NB4 (cell line): ENCODE data around the gene PRUNE2.

Source experiments
- DNase-seq: peaks from one replicate; pipeline ENCODE4 v3.0.0; 2010; ENCODE audit warnings: low read depth
- H3K4me3 ChIP-seq: one replicate; pipeline ENCODE4 v1.5.1; 2011; ENCODE audit warnings: mild to moderate bottlenecking, low read depth, low read length, moderate library complexity
- MYC ChIP-seq: IDR thresholded peaks from 2 replicates; pipeline ENCODE4 v1.6.1; 2011; ENCODE audit warnings: low read depth, low read length
- POLR2A ChIP-seq: IDR thresholded peaks from 2 replicates; pipeline ENCODE4 v1.6.1; 2011; ENCODE audit warnings: mild to moderate bottlenecking; ENCODE audit not compliant: insufficient read length; ENCODE audit errors: extremely low read depth
- TF ChIP-seq, protein P1 (sequence below): IDR thresholded peaks from one replicate; pipeline ENCODE4 v1.5.1; 2012; ENCODE audit warnings: low read depth, low read length
- TF ChIP-seq, protein P2 (sequence below): IDR thresholded peaks from 2 replicates; pipeline ENCODE4 v1.6.1; 2011; ENCODE audit warnings: low read depth, low read length

The PRUNE2 gene

DNA sequence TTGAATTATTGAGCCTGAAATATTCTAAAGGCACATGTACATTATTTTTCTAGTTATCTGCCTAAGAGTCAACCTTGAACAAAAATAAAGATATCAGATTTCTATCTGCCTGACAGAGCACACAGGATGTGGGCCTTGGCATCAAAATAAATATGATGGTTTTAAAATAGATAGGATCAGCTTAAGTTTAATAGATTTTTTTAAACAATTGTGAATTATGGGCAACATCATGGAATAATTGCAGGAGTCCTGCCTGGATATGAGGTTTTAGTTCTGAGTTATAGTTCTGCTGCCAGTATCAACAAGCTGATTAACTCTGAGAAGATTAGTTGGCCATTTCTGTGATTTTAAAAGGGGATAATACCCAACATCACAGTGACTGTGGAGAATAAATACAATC is 248.6 kb downstream of the PRUNE2 start:
- no peak for TF ChIP-seq MYC
- DNase-seq, result no peak
- no peak overlapping the region for H3K4me3 ChIP-seq

DNA sequence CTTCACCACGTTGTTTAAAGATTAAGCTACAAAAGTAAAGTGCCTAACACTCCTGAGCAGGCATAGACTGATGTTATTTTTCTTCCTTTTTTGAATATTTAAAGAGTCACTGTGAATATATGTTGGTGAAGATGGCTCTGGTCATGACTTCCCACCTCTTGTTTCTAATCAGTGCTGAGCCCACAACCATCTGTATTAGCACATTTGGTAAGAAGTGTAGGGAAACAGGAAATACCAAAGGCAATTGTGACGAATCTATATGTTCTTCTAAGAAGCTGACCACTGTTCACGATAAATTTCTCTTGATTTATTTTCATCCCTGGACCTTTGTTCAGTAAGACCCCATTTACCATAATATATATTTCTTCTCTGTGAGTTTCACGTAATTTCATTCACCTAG is 249.9 kb downstream of the PRUNE2 start:
- DNase-seq, result no peak
- TF ChIP-seq POLR2A (no peak), MYC (no peak)
- TF ChIP-seq, protein P1, sequence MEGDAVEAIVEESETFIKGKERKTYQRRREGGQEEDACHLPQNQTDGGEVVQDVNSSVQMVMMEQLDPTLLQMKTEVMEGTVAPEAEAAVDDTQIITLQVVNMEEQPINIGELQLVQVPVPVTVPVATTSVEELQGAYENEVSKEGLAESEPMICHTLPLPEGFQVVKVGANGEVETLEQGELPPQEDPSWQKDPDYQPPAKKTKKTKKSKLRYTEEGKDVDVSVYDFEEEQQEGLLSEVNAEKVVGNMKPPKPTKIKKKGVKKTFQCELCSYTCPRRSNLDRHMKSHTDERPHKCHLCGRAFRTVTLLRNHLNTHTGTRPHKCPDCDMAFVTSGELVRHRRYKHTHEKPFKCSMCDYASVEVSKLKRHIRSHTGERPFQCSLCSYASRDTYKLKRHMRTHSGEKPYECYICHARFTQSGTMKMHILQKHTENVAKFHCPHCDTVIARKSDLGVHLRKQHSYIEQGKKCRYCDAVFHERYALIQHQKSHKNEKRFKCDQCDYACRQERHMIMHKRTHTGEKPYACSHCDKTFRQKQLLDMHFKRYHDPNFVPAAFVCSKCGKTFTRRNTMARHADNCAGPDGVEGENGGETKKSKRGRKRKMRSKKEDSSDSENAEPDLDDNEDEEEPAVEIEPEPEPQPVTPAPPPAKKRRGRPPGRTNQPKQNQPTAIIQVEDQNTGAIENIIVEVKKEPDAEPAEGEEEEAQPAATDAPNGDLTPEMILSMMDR, result no peak
- TF ChIP-seq, protein P2, sequence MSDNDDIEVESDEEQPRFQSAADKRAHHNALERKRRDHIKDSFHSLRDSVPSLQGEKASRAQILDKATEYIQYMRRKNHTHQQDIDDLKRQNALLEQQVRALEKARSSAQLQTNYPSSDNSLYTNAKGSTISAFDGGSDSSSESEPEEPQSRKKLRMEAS, result no peak
- no peak overlapping the region for H3K4me3 ChIP-seq

DNA sequence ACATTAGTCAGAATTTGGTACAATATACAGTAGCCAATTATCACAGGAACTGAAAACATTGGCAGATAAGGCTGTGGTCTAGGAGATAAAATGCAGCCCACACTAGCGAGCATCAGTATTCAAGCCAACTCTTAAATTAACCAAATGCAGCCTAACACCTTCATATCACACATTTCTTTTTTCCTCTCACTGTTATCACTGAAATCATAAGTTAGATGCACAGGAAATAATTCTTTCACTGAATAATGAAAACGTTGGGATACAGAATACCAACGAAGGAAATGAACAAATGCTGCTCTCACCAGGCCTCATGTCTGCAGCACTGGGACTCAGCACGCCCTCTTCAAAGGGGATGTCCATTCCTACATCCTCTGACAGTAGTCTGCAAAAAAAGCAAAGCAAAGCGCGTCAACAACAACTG is 250.8 kb downstream of the PRUNE2 start:
- TF ChIP-seq MYC (no peak), POLR2A (no peak)
- TF ChIP-seq, protein P2, result no peak
- TF ChIP-seq, protein P1, result no peak
- H3K4me3 ChIP-seq, result no peak overlapping the region
- no peak for DNase-seq

DNA sequence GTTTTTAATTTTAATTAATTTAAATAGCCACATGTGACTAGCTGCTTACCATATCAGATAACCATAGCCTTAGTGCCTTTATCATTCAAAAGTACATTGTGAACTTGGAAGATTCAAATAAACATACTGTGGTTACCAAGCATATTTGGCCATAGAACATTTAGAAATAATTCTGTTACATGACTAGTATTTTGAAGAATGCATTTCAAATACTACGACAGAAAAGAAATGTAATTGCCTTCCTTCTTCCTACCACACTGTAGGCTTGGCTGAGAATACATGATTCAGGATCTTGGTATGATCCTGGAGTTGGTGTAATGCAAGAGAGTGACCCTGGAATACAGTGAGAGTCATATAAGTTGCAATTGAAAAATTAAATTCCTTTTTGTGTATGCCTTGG is 251.3 kb downstream of the PRUNE2 start:
- DNase-seq, result no peak
- no peak overlapping the region for H3K4me3 ChIP-seq
- TF ChIP-seq POLR2A (no peak), MYC (no peak)
- TF ChIP-seq, protein P1, result no peak
- TF ChIP-seq, protein P2, result no peak

DNA sequence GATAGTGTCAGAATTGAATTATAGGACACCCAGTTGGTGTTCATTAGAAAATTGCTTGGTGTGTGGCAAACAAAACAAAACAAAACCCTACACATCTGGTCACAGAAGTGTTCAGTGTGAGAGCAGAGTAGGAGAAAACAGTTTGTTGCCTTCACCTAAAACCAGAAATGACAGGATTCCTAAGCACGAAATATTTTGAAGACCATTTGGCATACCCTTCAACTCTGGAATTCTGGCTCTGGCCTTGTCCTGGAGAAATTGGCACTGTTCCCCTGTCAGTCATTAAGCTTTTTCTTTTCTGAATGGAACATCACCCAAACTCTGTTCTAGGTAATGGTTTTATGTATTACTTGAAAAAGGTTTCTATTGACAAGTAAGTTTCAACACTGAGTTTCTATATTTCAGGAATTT is 251.9 kb downstream of the PRUNE2 start:
- no peak for TF ChIP-seq POLR2A
- H3K4me3 ChIP-seq, result no peak overlapping the region
- DNase-seq, result no peak

DNA sequence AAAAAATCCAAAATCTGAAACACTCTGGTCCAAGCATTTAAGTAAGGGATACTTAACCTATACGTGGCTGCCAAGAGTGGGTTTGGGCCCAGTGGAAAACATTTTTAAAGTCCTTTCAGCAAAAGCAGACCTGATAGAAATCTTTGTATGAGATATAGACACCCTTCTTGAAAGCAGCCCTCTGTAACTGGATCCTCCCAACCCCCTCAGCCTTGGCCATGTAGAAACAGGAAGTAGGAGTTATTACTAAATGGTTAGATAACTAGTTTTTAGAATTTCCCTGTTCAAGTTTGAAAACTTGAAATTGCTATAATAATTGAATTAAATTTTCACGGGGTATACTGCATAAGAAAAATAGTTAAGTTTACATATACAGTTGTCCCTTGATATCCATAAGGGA is 253.0 kb downstream of the PRUNE2 start:
- no peak overlapping the region for H3K4me3 ChIP-seq
- peak; percentile 83 for DNase-seq
- TF ChIP-seq, protein P1, result no peak
- no peak for TF ChIP-seq POLR2A
- TF ChIP-seq, protein P2, result no peak
- no peak for TF ChIP-seq MYC

DNA sequence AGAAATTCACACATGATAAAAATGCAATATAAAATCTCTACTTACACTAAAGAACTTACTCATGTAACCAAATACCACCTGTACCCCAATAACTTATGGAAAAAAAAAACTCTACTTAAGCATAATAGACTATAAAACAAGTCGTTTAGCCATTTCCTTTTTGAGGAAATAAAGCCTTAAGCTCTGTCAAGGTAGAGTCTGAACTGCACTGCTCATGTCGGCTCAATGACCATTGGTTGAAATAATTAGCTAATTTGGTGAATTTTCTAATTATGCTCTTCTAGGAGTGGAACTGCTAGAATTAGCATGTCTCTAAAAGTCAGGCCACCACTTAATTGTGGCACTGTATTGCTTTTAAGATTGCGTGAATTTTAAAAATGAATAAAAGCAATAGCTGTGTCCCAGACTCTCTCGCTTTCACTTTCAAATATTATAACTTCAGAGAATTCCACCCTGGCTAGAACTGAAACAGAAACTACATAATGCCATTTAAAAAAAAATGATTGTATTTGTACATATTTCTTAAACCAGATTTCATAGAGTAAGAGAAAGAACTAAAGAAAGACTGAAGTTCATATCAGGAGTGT is 254.7 kb downstream of the PRUNE2 start:
- TF ChIP-seq, protein P2, result no peak
- TF ChIP-seq, protein P1, result no peak
- TF ChIP-seq POLR2A, result no peak
- TF ChIP-seq MYC, result no peak
- H3K4me3 ChIP-seq, result peak overlapping the region; percentile 60
- DNase-seq, result peak; percentile 33
